HL-60 (cell line): ENCODE results near the gene HCLS1.

Experiments
- DNase-seq, 2 experiments: peaks; one replicate each; pipeline ENCODE4 v3.0.0-alpha.2; 2010 to 2020; ENCODE audit warnings: low read depth in 1 of 2, low spot score in 1 of 2
- H3K27ac ChIP-seq: fragments of 250-450 bp; sonication (Bioruptor Pico); replicated peaks from 2 replicates; pipeline ENCODE4 v1.5.1; 2020; ENCODE audit warnings: mild to moderate bottlenecking, moderate library complexity
- H3K27me3 ChIP-seq: fragments of 250-450 bp; sonication (Bioruptor Pico); 2 replicates; pipeline ENCODE4 v1.5.1; 2021; ENCODE audit warnings: mild to moderate bottlenecking, moderate library complexity; ENCODE audit not compliant: insufficient read depth, poor library complexity, severe bottlenecking
- H3K4me3 ChIP-seq: replicated peaks from 2 replicates; pipeline ENCODE4 v1.5.1; 2011; ENCODE audit warnings: mild to moderate bottlenecking, control low read depth, low read length; ENCODE audit not compliant: insufficient read depth
- GABPA ChIP-seq: IDR thresholded peaks from 2 replicates; pipeline ENCODE4 v1.6.1; 2012; ENCODE audit warnings: low read depth
- POLR2AphosphoS5 ChIP-seq: IDR thresholded peaks from 2 replicates; pipeline ENCODE4 v1.6.1; 2012; ENCODE audit warnings: low read depth
- SPI1 ChIP-seq: IDR thresholded peaks from 2 replicates; pipeline ENCODE4 v1.6.1; 2012; ENCODE audit warnings: low read depth, mild to moderate bottlenecking, borderline replicate concordance
- TF ChIP-seq, protein P1 (sequence below): IDR thresholded peaks from one replicate; pipeline ENCODE4 v1.5.1; 2011; ENCODE audit warnings: low read length, control low read depth, inconsistent platforms; ENCODE audit not compliant: insufficient read depth
- TF ChIP-seq, protein P2 (sequence below): IDR thresholded peaks from 2 replicates; pipeline ENCODE4 v1.6.1; 2012; ENCODE audit warnings: low read depth; ENCODE audit not compliant: insufficient replicate concordance

HCLS1 gene

GRCh38 chr3:121661376-121661775 is 673 bp upstream of the HCLS1 start:
- TF ChIP-seq, protein P1, sequence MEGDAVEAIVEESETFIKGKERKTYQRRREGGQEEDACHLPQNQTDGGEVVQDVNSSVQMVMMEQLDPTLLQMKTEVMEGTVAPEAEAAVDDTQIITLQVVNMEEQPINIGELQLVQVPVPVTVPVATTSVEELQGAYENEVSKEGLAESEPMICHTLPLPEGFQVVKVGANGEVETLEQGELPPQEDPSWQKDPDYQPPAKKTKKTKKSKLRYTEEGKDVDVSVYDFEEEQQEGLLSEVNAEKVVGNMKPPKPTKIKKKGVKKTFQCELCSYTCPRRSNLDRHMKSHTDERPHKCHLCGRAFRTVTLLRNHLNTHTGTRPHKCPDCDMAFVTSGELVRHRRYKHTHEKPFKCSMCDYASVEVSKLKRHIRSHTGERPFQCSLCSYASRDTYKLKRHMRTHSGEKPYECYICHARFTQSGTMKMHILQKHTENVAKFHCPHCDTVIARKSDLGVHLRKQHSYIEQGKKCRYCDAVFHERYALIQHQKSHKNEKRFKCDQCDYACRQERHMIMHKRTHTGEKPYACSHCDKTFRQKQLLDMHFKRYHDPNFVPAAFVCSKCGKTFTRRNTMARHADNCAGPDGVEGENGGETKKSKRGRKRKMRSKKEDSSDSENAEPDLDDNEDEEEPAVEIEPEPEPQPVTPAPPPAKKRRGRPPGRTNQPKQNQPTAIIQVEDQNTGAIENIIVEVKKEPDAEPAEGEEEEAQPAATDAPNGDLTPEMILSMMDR = no peak

DNA sequence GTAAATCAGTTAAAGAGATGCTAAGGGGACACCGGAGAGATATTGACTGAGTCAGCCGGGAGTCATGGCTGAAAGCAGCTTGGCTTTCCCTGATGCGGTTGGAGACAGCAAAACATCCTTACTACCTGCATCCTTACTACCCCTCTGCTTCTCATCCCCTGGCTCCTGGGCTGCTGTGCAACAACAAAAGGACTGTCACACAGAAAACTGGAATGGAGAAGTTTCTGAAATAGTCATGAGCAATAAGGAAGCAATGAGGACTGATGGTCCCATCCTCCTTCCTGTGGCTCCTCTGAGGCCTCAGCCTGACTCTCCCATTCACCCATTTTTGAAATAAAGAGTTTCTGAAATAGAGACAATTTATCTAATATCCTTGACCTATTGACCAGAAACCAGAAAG is 1.1 kb downstream of the HCLS1 start:
- Histone ChIP-seq H3K27ac (peak overlapping the region; percentile 87), H3K4me3 (peak overlapping the region; percentile 53), H3K27me3 (no peaks in the 10 kb centered on the region)
- peak in 1 of 2 experiments; percentile 28 for DNase-seq
- TF ChIP-seq SPI1 = no peak
- TF ChIP-seq, protein P2, sequence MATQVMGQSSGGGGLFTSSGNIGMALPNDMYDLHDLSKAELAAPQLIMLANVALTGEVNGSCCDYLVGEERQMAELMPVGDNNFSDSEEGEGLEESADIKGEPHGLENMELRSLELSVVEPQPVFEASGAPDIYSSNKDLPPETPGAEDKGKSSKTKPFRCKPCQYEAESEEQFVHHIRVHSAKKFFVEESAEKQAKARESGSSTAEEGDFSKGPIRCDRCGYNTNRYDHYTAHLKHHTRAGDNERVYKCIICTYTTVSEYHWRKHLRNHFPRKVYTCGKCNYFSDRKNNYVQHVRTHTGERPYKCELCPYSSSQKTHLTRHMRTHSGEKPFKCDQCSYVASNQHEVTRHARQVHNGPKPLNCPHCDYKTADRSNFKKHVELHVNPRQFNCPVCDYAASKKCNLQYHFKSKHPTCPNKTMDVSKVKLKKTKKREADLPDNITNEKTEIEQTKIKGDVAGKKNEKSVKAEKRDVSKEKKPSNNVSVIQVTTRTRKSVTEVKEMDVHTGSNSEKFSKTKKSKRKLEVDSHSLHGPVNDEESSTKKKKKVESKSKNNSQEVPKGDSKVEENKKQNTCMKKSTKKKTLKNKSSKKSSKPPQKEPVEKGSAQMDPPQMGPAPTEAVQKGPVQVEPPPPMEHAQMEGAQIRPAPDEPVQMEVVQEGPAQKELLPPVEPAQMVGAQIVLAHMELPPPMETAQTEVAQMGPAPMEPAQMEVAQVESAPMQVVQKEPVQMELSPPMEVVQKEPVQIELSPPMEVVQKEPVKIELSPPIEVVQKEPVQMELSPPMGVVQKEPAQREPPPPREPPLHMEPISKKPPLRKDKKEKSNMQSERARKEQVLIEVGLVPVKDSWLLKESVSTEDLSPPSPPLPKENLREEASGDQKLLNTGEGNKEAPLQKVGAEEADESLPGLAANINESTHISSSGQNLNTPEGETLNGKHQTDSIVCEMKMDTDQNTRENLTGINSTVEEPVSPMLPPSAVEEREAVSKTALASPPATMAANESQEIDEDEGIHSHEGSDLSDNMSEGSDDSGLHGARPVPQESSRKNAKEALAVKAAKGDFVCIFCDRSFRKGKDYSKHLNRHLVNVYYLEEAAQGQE = no peak
- TF ChIP-seq GABPA = no peak
- TF ChIP-seq, protein P1 = no peak
- TF ChIP-seq POLR2AphosphoS5 = no peak

More at GRCh38 chr3:121661376-121661775, 673 bp upstream of the HCLS1 start:
- no peaks in the 10 kb centered on the region for H3K27me3 ChIP-seq
- no peak overlapping the region for H3K4me3 ChIP-seq
- H3K27ac ChIP-seq = peak overlapping the region; percentile 87
- no peak for DNase-seq

DNA sequence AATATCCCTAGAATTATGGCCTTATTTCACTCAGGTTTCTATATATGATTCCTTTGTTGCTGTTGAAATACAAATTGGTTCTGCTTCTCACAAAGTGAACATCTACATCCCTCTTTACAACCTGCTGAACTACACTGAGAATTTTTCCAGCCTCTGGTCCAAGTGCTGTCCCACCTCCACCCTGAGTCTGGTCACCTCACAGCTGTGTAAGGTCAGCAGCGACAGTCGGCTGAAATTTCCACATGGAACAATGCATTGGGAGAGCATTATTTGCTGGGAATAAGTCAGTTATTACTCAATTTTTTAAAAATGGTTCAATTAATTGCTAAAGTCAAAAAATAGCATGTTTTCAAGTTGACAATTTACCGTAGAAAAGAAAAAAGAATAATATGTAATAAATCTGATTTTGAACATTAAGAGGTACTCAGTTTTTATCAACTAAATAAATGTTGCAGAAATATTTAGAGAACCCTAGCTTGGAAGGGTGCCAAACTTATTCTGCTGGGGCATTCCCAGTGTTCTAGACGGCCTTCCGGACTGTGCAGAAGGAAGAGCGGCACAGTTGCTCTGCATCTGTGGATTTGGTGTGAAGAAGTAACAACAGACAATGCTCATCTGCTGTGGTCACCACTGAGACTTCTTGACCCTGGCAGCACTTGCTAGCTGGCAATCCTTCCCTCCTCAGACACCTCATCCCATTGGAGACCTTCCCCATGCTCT is 1.8 kb downstream of the HCLS1 start:
- no peak for TF ChIP-seq POLR2AphosphoS5
- no peak for TF ChIP-seq SPI1
- TF ChIP-seq, protein P1 = no peak
- TF ChIP-seq GABPA = no peak
- TF ChIP-seq, protein P2 = no peak
- Histone ChIP-seq H3K27ac (no peak overlapping the region; the same call in 1 of the 2 replicates), H3K4me3 (peak overlapping the region; percentile 53), H3K27me3 (no peaks in the 10 kb centered on the region)
- no peak for DNase-seq
